Nephron progenitor cell (in vitro differentiated cells): ENCODE results near the gene SLC16A13.
A peak's percentile ranks its signal among the peaks of the same experiment; 100 is the strongest.

ENCODE experiments used
- DNase-seq: peaks from one replicate; pipeline ENCODE4 v3.0.0; 2021
- H3K27ac Mint-ChIP-seq: 2 replicates; pipeline ENCODE4 v1.8.0; 2021; ENCODE audit warnings: mild to moderate bottlenecking, moderate library complexity, mixed read lengths
- H3K27me3 Mint-ChIP-seq: 2 replicates; pipeline ENCODE4 v1.8.0; 2021; ENCODE audit warnings: mild to moderate bottlenecking, low read depth, mixed read lengths; ENCODE audit not compliant: poor library complexity
- H3K36me3 Mint-ChIP-seq: 2 replicates; pipeline ENCODE4 v1.8.0; 2021; ENCODE audit warnings: low read depth, mixed read lengths
- H3K4me1 Mint-ChIP-seq: 2 replicates; pipeline ENCODE4 v1.8.0; 2021; ENCODE audit warnings: mixed read lengths
- H3K4me3 Mint-ChIP-seq: 2 replicates; pipeline ENCODE4 v1.8.0; 2021; ENCODE audit warnings: mild to moderate bottlenecking, moderate library complexity, mixed read lengths
- H3K9me3 Mint-ChIP-seq: 2 replicates; pipeline ENCODE4 v1.8.0; 2021; ENCODE audit warnings: mild to moderate bottlenecking, moderate library complexity, mixed read lengths
- CTCF ChIP-seq: fragments of 200-600 bp; sonication (generic); IDR thresholded peaks from 2 replicates; pipeline ENCODE4 v1.5.0; 2021; ENCODE audit warnings: antibody characterized with exemption

The SLC16A13 gene

GRCh38 chr17:7019367-7019766, 16.4 kb upstream of the SLC16A13 start:
- Mint-ChIP-seq H3K27ac (peak overlapping the region; percentile 36), H3K4me3 (peak overlapping the region; percentile 40), H3K36me3 (no peaks in the 10 kb centered on the region), H3K27me3 (peaks cover 32% of the 10 kb centered on the region), H3K4me1 (peaks cover 83% of the 10 kb centered on the region), H3K9me3 (no peaks in the 10 kb centered on the region)
- DNase-seq = no peak
- no peak for TF ChIP-seq CTCF

- no peaks in the 10 kb centered on the region for H3K36me3 Mint-ChIP-seq
- H3K4me3 Mint-ChIP-seq = peak overlapping the region; percentile 40
- DNase-seq = peak; percentile 60
- no peaks in the 10 kb centered on the region for H3K9me3 Mint-ChIP-seq
- H3K27ac Mint-ChIP-seq = peak overlapping the region; percentile 36
- TF ChIP-seq CTCF = no peak
- peaks cover 34% of the 10 kb centered on the region for H3K27me3 Mint-ChIP-seq
- H3K4me1 Mint-ChIP-seq = peaks cover 80% of the 10 kb centered on the region
Observed at GRCh38 chr17:7019839-7020519, 15.8 kb upstream of the SLC16A13 start.

GRCh38 chr17:7020894-7021664, 14.7 kb upstream of the SLC16A13 start:
- H3K27me3 Mint-ChIP-seq = peaks cover 39% of the 10 kb centered on the region
- H3K36me3 Mint-ChIP-seq = no peaks in the 10 kb centered on the region
- H3K27ac Mint-ChIP-seq = no peak overlapping the region
- peak overlapping the region; percentile 52 for H3K4me3 Mint-ChIP-seq
- H3K9me3 Mint-ChIP-seq = no peaks in the 10 kb centered on the region
- TF ChIP-seq CTCF = no peak
- no peak for DNase-seq
- H3K4me1 Mint-ChIP-seq = peaks cover 69% of the 10 kb centered on the region

- peak overlapping the region; percentile 74 for H3K4me3 Mint-ChIP-seq
- peaks cover 41% of the 10 kb centered on the region for H3K27me3 Mint-ChIP-seq
- H3K9me3 Mint-ChIP-seq = no peaks in the 10 kb centered on the region
- peak; percentile 91 for TF ChIP-seq CTCF
- DNase-seq = peak; percentile 89
- no peaks in the 10 kb centered on the region for H3K36me3 Mint-ChIP-seq
- H3K4me1 Mint-ChIP-seq = peaks cover 58% of the 10 kb centered on the region
- H3K27ac Mint-ChIP-seq = no peak overlapping the region
Observed at GRCh38 chr17:7021993-7022778, 13.6 kb upstream of the SLC16A13 start.

GRCh38 chr17:7022781-7023571, 12.8 kb upstream of the SLC16A13 start, which contains the start of gene BCL6B:
Gene BCL6B, plus strand, starts transcription at chr17:7023050. Its CDS starts 622 bp downstream, at chr17:7023672.
- peaks cover 50% of the 10 kb centered on the region for H3K4me1 Mint-ChIP-seq
- DNase-seq = no peak
- no peaks in the 10 kb centered on the region for H3K36me3 Mint-ChIP-seq
- no peak within 1 kb of the TSS for H3K27ac Mint-ChIP-seq
- H3K9me3 Mint-ChIP-seq = no peaks in the 10 kb centered on the region
- H3K4me3 Mint-ChIP-seq = peak within 1 kb of the TSS; percentile 74
- H3K27me3 Mint-ChIP-seq = peaks cover 41% of the 10 kb centered on the region
- no peak for TF ChIP-seq CTCF
